HG03135 (cell line): ENCODE measurements around the gene TGFBRAP1.
A peak's percentile ranks its signal among the peaks of the same experiment; 100 is the strongest.

Source experiments
- ATAC-seq: cut with Tn5 transposase; IDR thresholded peaks from one replicate; pipeline ENCODE4 v1.9.1; 2021; ENCODE audit warnings: mild to moderate bottlenecking, moderate library complexity; ENCODE audit not compliant: unreplicated experiment

Gene TGFBRAP1

GRCh38 chr2:105244451-105244850, 85.1 kb downstream of the TGFBRAP1 start:
- ATAC-seq: no peak

- no peak for ATAC-seq
These were observed 85.6 kb downstream of the TGFBRAP1 start for GRCh38 chr2:105243961-105244360.

GRCh38 chr2:105242286-105242993, 87.1 kb downstream of the TGFBRAP1 start:
- ATAC-seq: no peak

GRCh38 chr2:105241443-105241842, 88.1 kb downstream of the TGFBRAP1 start, which contains the start of gene GPR45:
Gene GPR45, plus strand, starts transcription at chr2:105241743. Its CDS starts 116 bp downstream, at chr2:105241859.
- no peak for ATAC-seq

- no peak for ATAC-seq
These were observed 89.6 kb downstream of the TGFBRAP1 start for GRCh38 chr2:105239924-105240323.

- no peak for ATAC-seq
These were observed 90.8 kb downstream of the TGFBRAP1 start for GRCh38 chr2:105238664-105239240.

GRCh38 chr2:105237045-105237765, 92.3 kb downstream of the TGFBRAP1 start:
- ATAC-seq: no peak

GRCh38 chr2:105236060-105236424, 93.5 kb downstream of the TGFBRAP1 start:
- no peak for ATAC-seq

- ATAC-seq: peak; percentile 75
These were observed 94.0 kb downstream of the TGFBRAP1 start for GRCh38 chr2:105235388-105236059.

- ATAC-seq: no peak
These were observed 98.3 kb downstream of the TGFBRAP1 start for GRCh38 chr2:105231232-105231619.

GRCh38 chr2:105224444-105224843, 105.1 kb downstream of the TGFBRAP1 start:
- ATAC-seq: no peak

- no peak for ATAC-seq
These were observed 108.9 kb downstream of the TGFBRAP1 start for GRCh38 chr2:105220604-105221003.

GRCh38 chr2:105215586-105216192, 113.8 kb downstream of the TGFBRAP1 start:
- ATAC-seq: no peak
